Measurements from ENCODE around the gene CDH4. TPM values are rescaled to one million over a fixed set of nuclear protein-coding genes. Genes with fewer than 3 reads are reported as not detected.
"Not testable (repeated sequence)": the region's sequence is repeated elsewhere in the genome, so short reads cannot be mapped to it uniquely, and the experiment has no call there.

Gene CDH4
- total RNA-seq, 1 donor from 2014 or later, result 9.2 TPM

DNA sequence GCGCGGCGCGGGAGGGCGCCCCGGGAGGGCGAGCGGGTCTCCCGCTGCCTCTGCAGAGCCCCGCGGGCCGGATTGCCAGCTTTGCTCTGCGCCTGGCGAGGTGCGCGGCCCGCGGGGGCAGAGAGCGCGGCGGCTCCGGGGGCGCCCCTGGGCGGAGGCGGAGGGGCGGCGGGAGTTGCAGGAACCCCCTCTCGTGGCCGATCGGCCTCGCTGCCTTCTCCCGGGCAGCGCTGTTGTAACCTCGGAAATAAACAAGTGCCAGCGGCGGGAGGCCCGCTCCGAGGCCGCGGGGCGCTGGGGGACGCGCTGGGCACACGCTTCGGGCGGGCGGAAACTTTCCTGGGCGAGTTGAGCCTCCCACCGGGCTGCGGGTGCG, 1.2 kb downstream of the CDH4 start:
- DNase-seq (ENCODE audit: extremely low read depth, low read depth, low spot score), result no peak

DNA sequence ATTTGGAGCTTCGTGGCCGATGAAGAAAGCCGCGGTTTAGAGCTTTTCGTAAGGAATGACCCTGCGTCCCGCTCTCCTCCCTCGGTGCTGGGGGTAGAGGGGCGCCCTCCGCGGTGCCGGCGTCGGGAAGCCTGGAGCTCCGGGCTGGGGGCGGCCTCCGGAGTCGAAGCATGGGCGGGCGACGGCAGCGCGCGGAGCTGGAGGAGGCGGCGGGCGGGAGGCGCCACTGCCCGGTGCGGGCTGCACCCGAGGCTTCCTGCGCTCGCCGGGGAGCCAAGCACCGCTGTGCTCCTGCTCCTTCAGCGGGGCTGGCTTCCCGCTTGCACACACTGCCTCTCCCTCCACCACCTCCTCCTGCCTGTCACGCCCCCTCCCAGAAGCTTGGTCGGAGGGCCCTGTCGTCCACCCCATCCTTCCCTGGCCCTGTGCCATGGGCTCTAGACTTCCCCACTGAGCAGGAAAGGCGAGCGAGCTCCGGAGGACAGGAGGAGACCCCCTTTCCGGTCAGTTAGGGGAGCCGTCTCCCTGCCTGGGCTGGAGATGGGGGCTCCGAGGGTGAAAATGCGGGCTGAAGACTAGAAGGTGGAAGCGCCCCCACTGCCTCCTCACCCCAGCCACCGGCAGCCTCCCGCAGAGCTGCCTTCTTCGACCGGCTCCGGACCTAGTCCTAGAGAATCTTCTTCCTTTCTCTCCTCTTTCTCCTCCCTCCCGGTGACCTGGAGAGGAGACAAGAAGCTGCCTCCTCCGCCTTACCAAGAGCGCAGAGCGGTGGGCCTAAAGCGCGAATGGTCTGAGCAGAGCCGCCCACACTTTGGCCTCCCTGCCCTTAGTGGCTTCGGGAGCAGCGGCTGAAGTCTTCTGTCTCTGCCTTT, 1.8 kb downstream of the CDH4 start:
- DNase-seq (ENCODE audit: extremely low read depth, low read depth, low spot score), result no peak

DNA sequence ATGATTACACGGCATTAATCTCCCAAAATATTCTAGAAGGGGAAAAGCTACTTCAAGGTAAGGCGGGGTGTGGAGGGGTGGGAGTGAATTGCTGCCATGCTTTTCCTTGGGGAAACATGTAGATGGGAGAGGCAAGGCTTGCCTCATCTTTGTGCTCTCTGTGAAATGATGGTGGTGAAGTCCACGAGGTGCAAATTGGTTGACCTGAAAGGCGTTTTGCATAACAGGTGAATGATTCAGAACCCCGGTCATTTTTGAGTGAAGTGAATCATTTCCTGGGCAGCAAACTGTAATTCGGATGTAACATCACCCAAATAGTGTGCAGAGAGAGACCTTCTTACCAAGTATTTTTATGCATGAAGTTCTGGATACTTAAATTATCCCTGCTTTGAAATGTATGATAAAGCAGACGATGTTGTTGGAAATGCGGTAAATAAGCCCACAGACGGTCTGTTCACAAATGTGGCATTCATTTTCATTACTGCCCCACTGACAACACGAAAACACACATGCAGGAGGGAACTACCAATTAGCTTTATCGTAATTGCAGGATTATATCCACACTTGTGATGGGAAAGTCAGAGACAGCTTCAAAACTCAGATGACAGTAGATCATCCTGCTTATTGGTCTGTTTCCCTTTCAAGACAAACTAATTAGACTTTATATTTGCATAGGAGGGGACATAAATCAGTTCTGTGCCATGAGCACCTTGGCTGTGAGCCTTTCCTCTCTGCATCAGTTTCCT, 3.0 kb downstream of the CDH4 start:
- DNase-seq (ENCODE audit: extremely low read depth, low read depth, low spot score), result no peak

DNA sequence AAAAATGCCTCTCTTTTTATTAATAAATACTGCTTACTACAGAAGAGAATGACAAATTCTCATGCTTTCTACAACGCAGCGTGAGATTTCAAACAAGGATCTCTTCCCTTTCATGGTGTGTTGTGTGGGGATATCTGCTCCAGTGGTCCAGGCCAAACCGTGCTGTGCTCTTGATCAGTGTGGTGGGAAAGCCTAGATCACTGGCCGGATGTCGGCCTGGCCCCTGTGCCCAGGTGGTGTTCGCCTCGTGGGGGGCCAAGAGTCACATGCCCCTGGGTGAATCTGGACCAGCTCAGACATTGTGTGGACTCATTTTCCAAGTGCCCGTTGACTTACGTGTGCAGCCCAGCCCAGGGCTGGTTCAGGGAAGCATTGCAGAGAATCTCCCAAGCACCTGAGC, 4.3 kb downstream of the CDH4 start:
- DNase-seq (ENCODE audit: extremely low read depth, low read depth, low spot score), result no peak

DNA sequence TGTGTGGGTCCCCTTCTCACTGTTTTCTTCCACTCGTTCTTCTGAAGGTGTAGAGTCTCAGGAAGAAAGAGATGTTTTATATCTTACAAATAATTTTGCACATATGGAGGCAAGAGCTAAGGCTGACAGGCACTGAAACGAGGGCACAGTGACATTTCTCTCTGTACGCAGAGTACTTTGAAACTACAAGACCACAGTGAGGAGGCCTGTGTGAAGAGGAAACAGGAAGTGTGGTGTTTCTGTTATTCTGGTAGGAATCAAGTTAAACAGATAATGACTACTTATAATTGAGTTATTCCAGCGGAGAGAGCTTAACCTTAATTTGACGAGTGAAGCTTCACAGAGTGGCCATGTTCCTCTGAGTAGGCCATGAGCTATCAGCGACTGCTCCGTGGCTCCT, 4.8 kb downstream of the CDH4 start:
- DNase-seq (ENCODE audit: extremely low read depth, low read depth, low spot score), result no peak

DNA sequence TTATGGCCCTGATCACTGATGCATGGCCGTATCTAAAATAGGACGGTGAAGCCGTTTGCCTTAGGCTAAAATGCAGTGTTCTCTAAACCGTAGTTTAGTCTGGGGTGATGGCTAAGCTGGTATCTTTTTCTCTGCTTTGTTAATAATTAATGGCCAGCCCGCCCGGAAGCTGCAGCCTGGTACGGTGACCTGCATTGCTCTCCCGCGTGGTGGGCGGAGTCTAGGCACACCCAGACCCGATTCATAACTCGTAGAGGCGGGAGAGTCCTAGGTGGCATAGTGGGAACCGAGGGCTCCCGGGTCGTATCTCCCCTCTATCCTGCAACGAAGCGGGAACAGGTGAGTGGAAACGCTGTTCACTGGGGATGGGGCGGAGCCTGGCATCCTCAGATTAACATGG, 5.5 kb downstream of the CDH4 start:
- DNase-seq (ENCODE audit: extremely low read depth, low read depth, low spot score), result no peak

DNA sequence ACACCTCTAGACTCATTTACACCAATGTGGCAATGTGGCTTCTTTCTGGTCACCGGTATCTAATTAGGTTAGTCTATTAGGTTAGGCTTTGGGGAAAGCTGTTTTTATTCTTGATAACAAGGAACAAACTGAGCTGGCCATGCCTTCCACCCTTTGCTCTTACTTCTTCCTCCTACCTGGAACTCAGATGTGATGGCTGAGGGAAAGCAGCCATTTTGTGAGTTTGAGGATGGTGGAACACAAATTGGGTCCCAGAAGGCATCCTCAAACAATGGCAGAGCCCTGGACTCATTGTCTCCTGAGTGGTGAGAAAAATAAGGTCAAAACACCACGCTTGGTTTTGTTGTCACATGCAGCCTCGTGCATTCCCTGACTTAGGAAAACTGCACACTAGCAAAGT, 7.7 kb downstream of the CDH4 start:
- no peak for DNase-seq (ENCODE audit: extremely low read depth, low read depth, low spot score)

DNA sequence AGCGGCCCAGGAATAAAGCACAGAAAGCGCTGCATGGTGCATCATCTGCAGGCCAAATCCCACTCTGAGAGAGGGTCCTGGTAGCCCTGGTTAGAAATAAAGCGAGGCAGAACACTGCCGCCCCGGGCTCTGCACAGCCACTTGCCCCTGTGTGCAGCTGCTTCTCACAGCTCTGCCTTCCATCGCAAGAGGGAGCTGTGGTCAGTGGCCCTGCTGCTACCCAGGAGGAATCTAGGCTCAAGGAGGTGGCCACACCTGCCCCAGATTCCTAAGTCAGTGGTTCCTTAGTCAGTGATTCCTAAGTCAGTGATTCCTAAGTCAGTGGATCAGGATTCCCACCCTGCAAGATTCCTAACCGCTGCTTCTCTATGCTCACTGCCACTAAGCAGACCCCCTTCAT, 8.8 kb downstream of the CDH4 start:
- no peak for DNase-seq (ENCODE audit: extremely low read depth, low read depth, low spot score)

DNA sequence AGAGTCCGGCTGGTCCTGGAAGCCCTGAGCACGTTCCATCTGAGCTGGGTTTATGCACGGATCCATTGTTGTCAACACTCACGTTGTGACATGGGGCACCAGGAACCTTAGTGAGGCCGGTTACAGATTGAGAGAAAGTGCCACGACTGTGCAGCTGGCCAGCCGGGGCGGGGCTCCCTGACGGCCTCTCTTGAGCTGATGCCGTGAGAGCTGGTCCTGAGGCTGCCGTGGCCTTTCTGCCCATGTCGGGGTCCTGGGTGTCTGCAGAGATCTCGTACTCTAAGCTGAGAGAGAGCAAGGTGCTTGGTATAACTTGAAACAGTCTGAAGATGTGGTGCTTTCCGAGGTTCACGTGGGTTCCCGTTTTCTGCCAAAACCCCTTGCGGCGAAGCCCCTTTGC, 10.0 kb downstream of the CDH4 start:
- no peak for DNase-seq (ENCODE audit: extremely low read depth, low read depth, low spot score)

DNA sequence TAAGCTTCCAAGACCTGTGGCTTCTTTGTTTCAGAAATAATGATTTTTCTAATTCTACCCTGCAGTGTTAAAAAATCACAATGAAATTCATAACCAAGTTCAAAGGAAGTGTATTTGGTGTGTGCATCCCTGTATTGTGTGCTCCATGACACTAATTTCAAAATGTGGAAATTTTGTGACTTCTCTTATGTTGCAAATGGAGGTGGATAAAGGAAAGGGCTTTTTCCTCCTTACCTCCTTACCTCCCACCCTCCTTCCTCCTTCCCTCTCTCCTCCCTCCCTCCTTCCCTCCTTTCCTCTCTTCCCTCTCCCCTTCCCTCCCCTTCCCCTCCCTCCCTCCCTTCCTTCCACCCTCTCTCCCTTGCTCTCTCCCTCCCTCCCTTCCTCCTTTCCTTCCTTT, 10.5 kb downstream of the CDH4 start:
- DNase-seq (ENCODE audit: extremely low read depth, low read depth, low spot score), result no peak

DNA sequence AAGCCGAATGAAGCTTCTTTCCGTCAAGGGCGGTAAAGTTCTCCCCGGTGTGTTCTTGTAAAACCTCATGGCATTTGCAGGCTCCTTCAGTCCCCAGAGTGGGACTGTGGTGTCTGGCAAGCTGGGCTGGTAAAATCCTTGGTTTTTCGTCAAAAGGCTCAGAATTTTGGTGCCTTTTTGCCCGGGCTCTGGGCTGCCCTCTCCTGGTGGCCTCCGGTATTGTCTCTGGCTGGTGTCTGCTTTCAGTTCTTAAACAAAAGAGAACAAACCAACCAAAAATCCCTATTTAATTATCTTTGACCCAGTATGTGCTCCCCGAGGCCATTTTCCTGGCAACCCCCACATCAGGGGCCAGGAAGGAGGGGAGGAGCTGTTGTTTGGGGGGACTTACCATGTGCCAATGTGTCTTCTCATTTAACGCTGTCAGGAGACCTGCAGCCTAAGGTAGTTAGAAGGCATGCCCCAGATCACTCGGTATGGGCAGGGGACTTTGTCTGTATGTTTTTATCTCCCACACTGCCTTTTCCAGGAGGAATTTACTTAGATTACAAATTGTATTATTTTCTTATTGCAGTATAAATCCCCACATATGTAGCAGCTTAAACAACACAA, 11.1 kb downstream of the CDH4 start:
- DNase-seq (ENCODE audit: extremely low read depth, low read depth, low spot score), result no peak

DNA sequence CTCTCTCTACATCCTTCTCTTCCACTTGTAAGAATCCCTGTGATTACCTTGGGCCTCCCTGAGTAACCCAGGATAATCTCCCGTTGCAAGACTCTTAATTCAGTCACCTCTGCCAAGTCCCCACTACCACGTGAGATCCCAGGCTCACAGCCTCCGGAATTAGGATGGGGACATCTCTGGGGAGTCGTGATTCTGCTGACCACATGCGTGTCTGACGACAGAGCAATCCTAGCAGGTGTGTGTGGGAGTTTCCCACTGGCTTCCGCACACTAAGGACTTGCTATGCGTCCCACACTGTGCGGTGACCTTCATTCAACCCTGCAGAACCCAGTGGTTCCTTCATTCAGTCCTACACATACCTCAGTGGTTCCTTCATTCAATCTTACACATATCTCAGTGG, 11.9 kb downstream of the CDH4 start:
- DNase-seq (ENCODE audit: extremely low read depth, low read depth, low spot score), result no peak

DNA sequence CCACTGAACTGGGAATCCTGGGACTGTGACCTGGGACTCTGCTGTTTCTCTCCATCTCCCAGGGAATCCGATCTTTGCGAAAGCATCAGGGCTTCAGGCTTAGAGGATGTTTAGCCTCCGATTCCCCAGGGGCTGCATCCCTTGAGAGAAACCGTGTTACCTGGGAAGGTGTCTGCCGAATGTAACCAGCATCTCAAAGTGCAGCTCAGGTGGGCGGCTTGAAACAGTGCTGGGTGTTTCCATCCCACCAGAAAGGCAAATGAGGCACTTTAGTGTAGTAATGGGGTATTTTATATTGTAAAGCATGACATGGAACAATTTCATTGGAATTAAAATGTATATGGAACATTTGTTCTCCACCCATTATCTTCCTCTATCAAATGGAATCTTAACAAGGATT, 15.2 kb downstream of the CDH4 start:
- DNase-seq (ENCODE audit: extremely low read depth, low read depth, low spot score), result no peak

DNA sequence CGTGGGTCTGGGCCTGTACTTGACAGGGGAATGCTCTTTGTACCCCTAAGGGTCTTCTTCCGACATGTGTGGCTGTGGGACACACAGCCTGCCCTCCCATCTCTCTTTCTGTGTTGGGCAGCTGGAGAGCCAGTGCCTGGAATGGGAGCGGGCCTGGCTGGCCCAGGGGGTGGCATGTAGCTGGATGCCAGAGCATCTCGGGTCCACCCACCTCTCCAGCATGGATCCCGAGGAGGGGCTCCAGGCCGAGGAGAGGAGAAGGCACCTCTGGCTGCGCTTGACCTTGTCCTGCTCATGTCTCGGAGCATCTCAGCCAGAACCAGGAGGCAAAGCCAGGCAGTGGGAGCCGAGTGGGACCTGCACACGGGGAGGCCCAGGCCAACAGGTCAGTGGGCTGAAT, 16.0 kb downstream of the CDH4 start:
- DNase-seq (ENCODE audit: extremely low read depth, low read depth, low spot score), result no peak

DNA sequence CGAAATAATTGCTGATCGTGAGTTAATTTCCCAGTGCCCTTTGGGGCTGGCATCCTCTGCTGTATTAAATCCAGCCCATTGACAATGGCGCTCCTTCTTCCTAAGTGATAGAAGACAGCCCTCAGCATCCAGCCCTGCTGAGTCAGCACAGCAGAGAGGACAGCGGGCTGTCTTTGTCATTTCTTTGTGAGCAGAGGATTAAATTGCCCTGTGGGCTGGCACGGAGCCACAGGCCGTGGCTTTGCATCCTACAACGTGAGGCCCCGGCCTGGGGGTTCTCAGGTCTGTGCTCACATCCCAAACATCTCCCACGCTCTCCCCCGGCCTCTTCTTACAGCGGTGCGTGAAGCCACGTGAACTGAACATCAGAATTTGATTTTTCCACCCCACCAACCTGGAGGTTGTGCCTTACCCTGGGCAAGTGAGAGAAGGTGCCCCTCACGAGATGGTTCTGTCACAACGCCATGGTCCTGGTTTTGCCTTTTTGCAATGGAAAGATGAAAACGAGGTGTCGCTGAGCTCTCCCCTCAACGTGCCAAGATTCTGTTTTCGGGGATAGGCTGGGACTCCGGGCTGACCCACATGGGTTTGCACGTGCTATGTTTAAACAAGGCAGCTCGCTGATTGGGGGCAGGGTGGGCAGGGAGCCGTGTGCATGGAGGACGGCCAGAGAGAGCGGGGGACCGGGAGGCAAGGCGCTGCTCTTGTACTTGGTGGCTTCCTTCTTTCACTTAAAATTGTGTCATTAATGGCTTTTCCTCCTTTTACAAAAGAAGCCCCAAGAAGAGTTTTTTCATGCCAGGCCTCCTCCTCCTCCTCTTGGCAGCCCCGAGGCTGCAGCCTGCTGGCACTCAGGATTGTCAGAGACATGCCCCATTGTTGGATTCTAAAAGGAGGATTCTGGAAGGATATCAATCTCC, 19.5 kb downstream of the CDH4 start:
- DNase-seq (ENCODE audit: extremely low read depth, low read depth, low spot score), result no peak

DNA sequence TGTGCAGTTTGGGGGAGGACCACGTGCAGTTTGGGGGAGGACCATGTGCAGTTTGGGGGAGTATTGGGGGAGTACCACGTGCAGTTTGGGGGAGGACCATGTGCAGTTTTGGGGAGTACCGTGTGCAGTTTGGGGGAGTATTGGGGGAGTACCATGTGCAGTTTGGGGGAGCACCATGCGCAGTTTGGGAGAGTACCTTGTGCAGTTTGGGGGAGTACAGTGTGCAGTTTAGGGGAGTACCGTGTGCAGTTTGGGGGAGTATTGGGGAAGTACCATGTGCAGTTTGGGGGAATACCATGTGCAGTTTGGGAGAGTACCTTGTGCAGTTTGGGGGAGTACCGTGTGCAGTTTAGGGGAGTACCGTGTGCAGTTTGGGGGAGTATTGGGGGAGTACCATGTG, 21.0 kb downstream of the CDH4 start:
- DNase-seq (ENCODE audit: extremely low read depth, low read depth, low spot score), result not testable (repeated sequence)

DNA sequence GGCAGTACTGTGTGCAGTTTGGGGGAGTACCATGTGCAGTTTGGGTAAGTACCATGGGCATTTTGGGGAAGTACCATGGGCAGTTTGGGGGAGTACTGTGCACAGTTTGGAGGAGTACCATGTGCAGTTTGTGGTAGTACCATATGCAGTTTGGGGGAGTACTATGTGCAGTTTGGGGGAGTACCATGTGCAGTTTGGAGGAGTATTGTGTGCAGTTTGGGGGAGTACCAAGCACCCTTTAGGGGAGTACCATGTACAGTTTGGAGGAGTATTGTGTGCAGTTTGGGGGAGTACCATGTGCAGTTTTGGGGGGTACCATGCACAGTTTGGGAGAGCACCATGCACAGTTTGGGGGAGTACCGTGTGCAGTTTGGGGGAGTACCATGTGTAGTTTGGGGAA, 21.6 kb downstream of the CDH4 start:
- not testable (repeated sequence) for DNase-seq (ENCODE audit: extremely low read depth, low read depth, low spot score)

DNA sequence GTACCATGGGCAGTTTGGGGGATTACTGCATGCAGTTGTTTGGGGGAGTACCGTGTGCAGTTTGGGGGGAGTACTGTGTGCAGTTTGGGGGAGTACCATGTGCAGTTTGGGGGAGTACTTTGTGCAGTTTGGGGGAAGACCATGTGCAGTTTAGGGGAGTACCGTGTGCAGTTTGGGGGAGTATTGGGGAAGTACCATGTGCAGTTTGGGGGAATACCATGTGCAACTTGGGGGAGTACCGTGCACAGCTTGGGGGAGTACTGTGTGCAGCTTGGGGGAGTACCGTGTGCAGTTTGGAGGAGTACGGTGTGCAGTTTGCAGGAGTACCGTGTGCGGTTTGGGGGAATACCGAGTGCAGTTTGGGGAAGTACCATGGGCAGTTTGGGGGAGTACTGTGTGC, 22.3 kb downstream of the CDH4 start:
- no peak for DNase-seq (ENCODE audit: extremely low read depth, low read depth, low spot score)

DNA sequence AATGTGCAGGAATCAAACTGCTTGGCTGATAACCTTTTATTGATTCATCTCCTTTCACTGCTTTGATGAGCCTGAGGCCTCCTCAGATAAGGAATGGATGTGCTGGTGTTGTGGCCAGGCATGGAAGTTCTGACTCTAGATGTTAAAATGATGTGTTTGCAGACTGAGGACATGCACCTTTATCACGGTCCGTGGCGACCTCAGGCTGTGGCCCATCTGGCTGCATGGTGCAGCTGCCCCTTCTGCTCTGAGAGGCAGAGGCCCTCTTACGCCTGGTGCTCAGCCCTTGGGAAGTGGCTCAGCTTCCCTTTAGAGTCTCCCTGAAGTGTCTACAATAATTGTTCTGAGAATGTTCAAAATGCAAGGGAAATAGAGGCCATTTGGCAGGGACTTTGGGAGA, 26.2 kb downstream of the CDH4 start:
- DNase-seq (ENCODE audit: extremely low read depth, low read depth, low spot score), result no peak

DNA sequence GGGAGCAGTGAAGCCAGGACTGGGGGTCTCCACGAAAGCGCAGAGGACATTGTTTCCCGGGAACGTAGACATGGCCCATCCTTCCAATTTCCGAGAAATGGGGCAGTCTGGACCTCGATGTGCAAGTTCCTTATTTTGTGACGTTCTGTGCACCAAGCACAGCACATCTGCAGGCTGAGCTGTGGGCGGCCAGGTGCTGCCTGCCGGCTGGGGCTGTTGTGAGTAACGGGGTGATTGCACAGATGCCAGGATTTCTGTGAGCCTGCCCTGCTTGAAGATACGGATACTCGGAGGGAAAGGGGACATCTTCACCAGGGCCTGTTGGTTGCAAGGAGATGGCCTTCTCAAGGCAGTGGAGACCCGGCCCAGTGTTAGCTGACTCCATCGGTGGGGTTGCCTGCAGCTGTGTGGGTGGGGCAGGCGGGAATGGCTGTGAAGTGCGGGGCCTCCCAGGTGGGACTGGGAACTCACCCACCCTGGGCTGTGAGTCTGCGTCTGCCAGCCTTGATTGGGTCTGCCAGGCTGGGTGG, 27.6 kb downstream of the CDH4 start:
- no peak for DNase-seq (ENCODE audit: extremely low read depth, low read depth, low spot score)

All from glomerular endothelial cell (primary cell).